HG03469 (cell line): ENCODE data around the gene TAF1D.

ENCODE experiments used
- ATAC-seq: cut with Tn5 transposase; IDR thresholded peaks from one replicate; pipeline ENCODE4 v1.9.1; 2021; ENCODE audit warnings: mild to moderate bottlenecking, moderate library complexity, moderate number of reproducible peaks; ENCODE audit not compliant: unreplicated experiment

TAF1D gene

GRCh38 chr11:93727985-93728791, 13.1 kb downstream of the TAF1D start:
- no peak for ATAC-seq

GRCh38 chr11:93724089-93724488, 17.2 kb downstream of the TAF1D start:
- no peak for ATAC-seq

- ATAC-seq = no peak
These were observed 20.8 kb downstream of the TAF1D start for GRCh38 chr11:93720522-93720921.

- ATAC-seq = no peak
These were observed 22.0 kb downstream of the TAF1D start for GRCh38 chr11:93719310-93719709.

GRCh38 chr11:93718057-93718563, 23.2 kb downstream of the TAF1D start:
- ATAC-seq = peak; percentile 94

GRCh38 chr11:93717501-93717900, 23.8 kb downstream of the TAF1D start:
- ATAC-seq = no peak

GRCh38 chr11:93715797-93716396, 25.4 kb downstream of the TAF1D start:
- no peak for ATAC-seq

GRCh38 chr11:93712678-93713077, 28.6 kb downstream of the TAF1D start:
- ATAC-seq = no peak

- no peak for ATAC-seq
These were observed 31.1 kb downstream of the TAF1D start for GRCh38 chr11:93710239-93710638.

GRCh38 chr11:93704237-93704636, 37.1 kb downstream of the TAF1D start:
- no peak for ATAC-seq

GRCh38 chr11:93700830-93701229, 40.5 kb downstream of the TAF1D start:
- ATAC-seq = no peak

GRCh38 chr11:93697611-93698010, 43.7 kb downstream of the TAF1D start:
- ATAC-seq = no peak

GRCh38 chr11:93694557-93694956, 46.7 kb downstream of the TAF1D start:
- no peak for ATAC-seq

- ATAC-seq = no peak
These were observed 47.2 kb downstream of the TAF1D start for GRCh38 chr11:93694109-93694508.

GRCh38 chr11:93689240-93689639, 52.1 kb downstream of the TAF1D start:
- peak; percentile 81 for ATAC-seq

GRCh38 chr11:93686812-93687211, 54.5 kb downstream of the TAF1D start:
- ATAC-seq = no peak

- no peak for ATAC-seq
These were observed 55.1 kb downstream of the TAF1D start for GRCh38 chr11:93686226-93686625.
